Hepatocyte (in vitro differentiated cells): ENCODE data around the gene HBA1. TPM values are rescaled to one million over a fixed set of nuclear protein-coding genes. Genes with fewer than 3 reads are reported as not detected.

Experiments
- DNase-seq: peaks from one replicate; pipeline ENCODE4 v3.0.0-alpha.2; 2016; ENCODE audit warnings: low spot score
- H2AFZ ChIP-seq: fragments of 200-600 bp; sonication (generic); 2 replicates; pipeline ENCODE4 v1.6.0; 2016; ENCODE audit warnings: antibody characterized with exemption, mild to moderate bottlenecking
- H3K27ac ChIP-seq: fragments of 200-600 bp; sonication (generic); 2 replicates; pipeline ENCODE4 v1.5.1; 2016; ENCODE audit warnings: mild to moderate bottlenecking
- H3K27me3 ChIP-seq: fragments of 200-600 bp; sonication (generic); 2 replicates; pipeline ENCODE4 v1.6.1; 2016
- H3K36me3 ChIP-seq: fragments of 200-600 bp; sonication (generic); replicated peaks from 2 replicates; pipeline ENCODE4 v1.5.1; 2016; ENCODE audit warnings: low read depth; ENCODE audit not compliant: insufficient read depth
- H3K4me1 ChIP-seq: fragments of 200-600 bp; sonication (generic); 2 replicates; pipeline ENCODE4 v1.5.1; 2016; ENCODE audit warnings: mild to moderate bottlenecking, moderate library complexity; ENCODE audit not compliant: insufficient read depth
- H3K4me2 ChIP-seq: fragments of 200-600 bp; sonication (generic); 2 replicates; pipeline ENCODE4 v1.6.0; 2016
- H3K4me3 ChIP-seq: fragments of 200-600 bp; sonication (generic); 2 replicates; pipeline ENCODE4 v1.5.1; 2016; ENCODE audit warnings: mild to moderate bottlenecking
- H3K79me2 ChIP-seq: fragments of 200-600 bp; sonication (generic); 2 replicates; pipeline ENCODE4 v1.6.0; 2017; ENCODE audit warnings: mild to moderate bottlenecking
- H3K9me2 ChIP-seq: fragments of 200-600 bp; sonication (generic); replicated peaks from 2 replicates; pipeline ENCODE4 v1.6.0; 2017; ENCODE audit warnings: mild to moderate bottlenecking; ENCODE audit not compliant: insufficient read depth
- H3K9me3 ChIP-seq: fragments of 200-600 bp; sonication (generic); 2 replicates; pipeline ENCODE4 v1.5.1; 2016; ENCODE audit warnings: low read depth, mild to moderate bottlenecking
- H4K20me1 ChIP-seq: fragments of 200-600 bp; sonication (generic); 2 replicates; pipeline ENCODE4 v1.6.0; 2016; ENCODE audit warnings: mild to moderate bottlenecking; ENCODE audit not compliant: insufficient read depth, poor library complexity, severe bottlenecking
- CTCF ChIP-seq: fragments of 200-600 bp; sonication (generic); IDR thresholded peaks from 2 replicates; pipeline ENCODE4 v1.5.1; 2016; ENCODE audit warnings: antibody characterized with exemption, mild to moderate bottlenecking; ENCODE audit not compliant: poor library complexity
- EZH2 ChIP-seq: fragments of 200-600 bp; sonication (generic); IDR thresholded peaks from 2 replicates; pipeline ENCODE4 v1.6.1; 2016; ENCODE audit warnings: antibody characterized with exemption, mild to moderate bottlenecking, borderline replicate concordance
- EZH2phosphoT487 ChIP-seq: fragments of 200-600 bp; sonication (generic); IDR thresholded peaks from one replicate; pipeline ENCODE4 v1.6.1; 2018; ENCODE audit warnings: antibody characterized with exemption, mild to moderate bottlenecking, low read depth, moderate library complexity; ENCODE audit not compliant: unreplicated experiment, severe bottlenecking
- WGBS: methylation state at CpG from one replicate; pipeline ENCODE4 v1.1.6; 2016; ENCODE audit warnings: low lambda C conversion rate; ENCODE audit errors: missing lambda C conversion rate; 5-methylcytosine and 5-hydroxymethylcytosine counted together
- polyA plus RNA-seq: library from polyadenylated mRNA; unstranded; fragments of >200 nt; fragmentation: Nextera tagmentation; extraction: Ambion mirVana; gene quantifications from 2 replicates; pipeline ENCODE4 v1.2.1, GENCODE V29; 2016
- total RNA-seq: library from RNA; depleted of rRNA; stranded (reverse); fragments of >200 nt; gene quantifications from 2 replicates; pipeline ENCODE4 v1.2.3, GENCODE V29; 2014

Gene HBA1
- total and polyA plus RNA-seq, 2 experiments from 2014 or later, result not detected

GRCh38 chr16:180681-181564, 4.4 kb downstream of the HBA1 start:
- H3K4me2 ChIP-seq, result peak overlapping the region; percentile 96
- peak overlapping the region; percentile 40 for H2AFZ ChIP-seq
- no peaks in the 10 kb centered on the region for H3K36me3 ChIP-seq
- 6% methylated on average over 71 of the region's 89 CpGs for WGBS
- peaks cover 11% of the 10 kb centered on the region for H3K4me1 ChIP-seq
- no peaks in the 10 kb centered on the region for H3K9me3 ChIP-seq
- no peak for TF ChIP-seq EZH2phosphoT487
- H3K9me2 ChIP-seq, result no peaks in the 10 kb centered on the region
- peaks cover 4% of the 10 kb centered on the region for H4K20me1 ChIP-seq
- no peak overlapping the region for H3K27ac ChIP-seq
- H3K79me2 ChIP-seq, result no peaks in the 10 kb centered on the region
- H3K27me3 ChIP-seq, result peaks cover 29% of the 10 kb centered on the region
- H3K4me3 ChIP-seq, result no peak overlapping the region
- peak; percentile 85 for DNase-seq

- WGBS, result 25% methylated on average over 22 of the region's 22 CpGs
- Histone ChIP-seq H3K9me3 (no peaks in the 10 kb centered on the region), H3K9me2 (no peaks in the 10 kb centered on the region), H3K4me2 (peak overlapping the region; percentile 96), H3K4me3 (no peak overlapping the region), H4K20me1 (peaks cover 4% of the 10 kb centered on the region), H2AFZ (no peak overlapping the region), H3K36me3 (no peaks in the 10 kb centered on the region), H3K27me3 (peaks cover 29% of the 10 kb centered on the region), H3K79me2 (no peaks in the 10 kb centered on the region), H3K27ac (no peak overlapping the region), H3K4me1 (peaks cover 11% of the 10 kb centered on the region)
- no peak for DNase-seq
- TF ChIP-seq CTCF, result peak; percentile 93
- no peak for TF ChIP-seq EZH2
These were observed 5.1 kb downstream of the HBA1 start for GRCh38 chr16:181565-182021.

- Histone ChIP-seq H3K79me2 (no peaks in the 10 kb centered on the region), H3K27me3 (peaks cover 21% of the 10 kb centered on the region), H3K27ac (no peak overlapping the region), H2AFZ (no peak overlapping the region), H3K9me3 (no peaks in the 10 kb centered on the region), H3K4me1 (peaks cover 11% of the 10 kb centered on the region), H4K20me1 (peaks cover 4% of the 10 kb centered on the region), H3K36me3 (no peaks in the 10 kb centered on the region), H3K4me3 (no peak overlapping the region), H3K4me2 (no peak overlapping the region), H3K9me2 (no peaks in the 10 kb centered on the region)
- WGBS, result 95% methylated on average over 7 of the region's 7 CpGs
- DNase-seq, result no peak
- TF ChIP-seq EZH2 (no peak), EZH2phosphoT487 (no peak), CTCF (no peak)
These were observed 6.5 kb downstream of the HBA1 start for GRCh38 chr16:183005-183404.

- Histone ChIP-seq H3K4me3 (no peak overlapping the region), H4K20me1 (peaks cover 4% of the 10 kb centered on the region), H2AFZ (no peak overlapping the region)
These were observed 8.7 kb downstream of the HBA1 start for GRCh38 chr16:185213-185612.

More at GRCh38 chr16:185213-185612, 8.7 kb downstream of the HBA1 start:
- H3K9me2 ChIP-seq, result no peaks in the 10 kb centered on the region
- H3K79me2 ChIP-seq, result no peaks in the 10 kb centered on the region
- H3K36me3 ChIP-seq, result no peaks in the 10 kb centered on the region
- no peak for TF ChIP-seq EZH2
- TF ChIP-seq EZH2phosphoT487, result no peak
- TF ChIP-seq CTCF, result no peak
- H3K4me2 ChIP-seq, result no peak overlapping the region
- no peak for DNase-seq
- 94% methylated on average over 6 of the region's 13 CpGs for WGBS
- no peak overlapping the region for H3K27ac ChIP-seq
- H3K4me1 ChIP-seq, result peaks cover 8% of the 10 kb centered on the region
- no peaks in the 10 kb centered on the region for H3K9me3 ChIP-seq
- H3K27me3 ChIP-seq, result no peaks in the 10 kb centered on the region
